WTC11 (cell line): Measurements from ENCODE around the gene KRT32.

Source experiments
- CTCF ChIP-seq: fragments of 200-600 bp; IDR thresholded peaks from 2 replicates; pipeline ENCODE4 v1.8.0; 2022; ENCODE audit warnings: antibody characterized with exemption
- E2F4 ChIP-seq: sonication (generic); formaldehyde crosslinking; IDR thresholded peaks from 2 replicates; pipeline ENCODE4 v1.8.1; 2022; ENCODE audit warnings: low read depth, mild to moderate bottlenecking, moderate library complexity, missing genetic modification reagents, borderline replicate concordance
- NR2C2 ChIP-seq: sonication (generic); formaldehyde crosslinking; IDR thresholded peaks from 2 replicates; pipeline ENCODE4 v1.8.0; 2022; ENCODE audit warnings: mild to moderate bottlenecking, missing genetic modification reagents
- TEAD4 ChIP-seq: sonication (generic); formaldehyde crosslinking; IDR thresholded peaks from 2 replicates; pipeline ENCODE4 v1.8.0; 2022; ENCODE audit warnings: mild to moderate bottlenecking, missing genetic modification reagents

GRCh38 chr17:41516830-41517283 is 49.7 kb upstream of the KRT32 start:
- TF ChIP-seq CTCF (no peak), TEAD4 (CRISPR knock-in tag) (no peak), NR2C2 (CRISPR knock-in tag) (no peak), E2F4 (no peak)
